Astrocyte (in vitro differentiated cells and primary cell): Measurements from ENCODE around the gene ABCB1.

Source experiments
- CTCF ChIP-seq: IDR thresholded peaks from 2 replicates; pipeline ENCODE4 v1.5.1; 2011; ENCODE audit warnings: low read depth, mild to moderate bottlenecking, inconsistent platforms, low read length, moderate library complexity; ENCODE audit not compliant: insufficient read depth
- EZH2 ChIP-seq: IDR thresholded peaks from 2 replicates; pipeline ENCODE4 v1.6.1; 2012; ENCODE audit warnings: mild to moderate bottlenecking, low read length, inconsistent platforms; ENCODE audit not compliant: insufficient read depth

GRCh38 chr7:87483131-87483530 lies 117.6 kb downstream of the ABCB1 start:
- TF ChIP-seq EZH2 (no peak), CTCF (no peak)
